Daoy (cell line): ENCODE data around the gene ATOH8. TPM values are rescaled to one million over a fixed set of nuclear protein-coding genes. Genes with fewer than 3 reads are reported as not detected.

Experiments used
- DNase-seq: peaks from one replicate; pipeline ENCODE4 v3.0.0-alpha.2; 2015; ENCODE audit warnings: low read depth
- total RNA-seq: library from RNA; depleted of rRNA; stranded (reverse); fragments of >200 nt; shearing (Covaris generic); gene quantifications from 2 replicates; pipeline ENCODE4 v1.2.3, GENCODE V29; 2014

Gene ATOH8
- total RNA-seq, 1 experiment from 2014 or later = 17.7 TPM

- no peak for DNase-seq
Measured at GRCh38 chr2:85770369-85770768, 16.6 kb downstream of the ATOH8 start.

GRCh38 chr2:85770786-85771409, 17.1 kb downstream of the ATOH8 start:
- peak; percentile 31 for DNase-seq

- no peak for DNase-seq
Measured at GRCh38 chr2:85771486-85771885, 17.7 kb downstream of the ATOH8 start.

GRCh38 chr2:85772019-85772745, 18.4 kb downstream of the ATOH8 start:
- peak; percentile 100 for DNase-seq

GRCh38 chr2:85772841-85773491, 19.2 kb downstream of the ATOH8 start:
- no peak for DNase-seq

GRCh38 chr2:85773692-85774091, 19.9 kb downstream of the ATOH8 start:
- no peak for DNase-seq

- no peak for DNase-seq
Measured at GRCh38 chr2:85774126-85774978, 20.6 kb downstream of the ATOH8 start.

GRCh38 chr2:85775406-85776381, 21.9 kb downstream of the ATOH8 start:
- DNase-seq = no peak

- DNase-seq = no peak
Measured at GRCh38 chr2:85776672-85777071, 22.9 kb downstream of the ATOH8 start.

- no peak for DNase-seq
Measured at GRCh38 chr2:85777441-85777861, 23.7 kb downstream of the ATOH8 start.

- DNase-seq = no peak
Measured at GRCh38 chr2:85778646-85779379, 25.0 kb downstream of the ATOH8 start.

GRCh38 chr2:85779641-85780315, 26.0 kb downstream of the ATOH8 start:
- no peak for DNase-seq

- no peak for DNase-seq
Measured at GRCh38 chr2:85780316-85781012, 26.7 kb downstream of the ATOH8 start.

GRCh38 chr2:85781013-85781332, 27.2 kb downstream of the ATOH8 start:
- no peak for DNase-seq

GRCh38 chr2:85783796-85784195, 30.0 kb downstream of the ATOH8 start:
- no peak for DNase-seq

GRCh38 chr2:85784474-85784986, 30.7 kb downstream of the ATOH8 start:
- DNase-seq = no peak

GRCh38 chr2:85785027-85785822, 31.4 kb downstream of the ATOH8 start:
- DNase-seq = peak; percentile 82

- no peak for DNase-seq
Measured at GRCh38 chr2:85785871-85786270, 32.1 kb downstream of the ATOH8 start.
